GM12872 (cell line): ENCODE results near the gene OR2B2.

ENCODE experiments used
- CTCF ChIP-seq: IDR thresholded peaks from 3 replicates; pipeline ENCODE4 v1.5.1; 2011; ENCODE audit warnings: low read depth, mild to moderate bottlenecking, low read length, moderate library complexity; ENCODE audit not compliant: insufficient read depth

Gene OR2B2

GRCh38 chr6:27862396-27863066 is 49.7 kb downstream of the OR2B2 start:
- TF ChIP-seq CTCF: no peak

- no peak for TF ChIP-seq CTCF
These were observed 50.3 kb downstream of the OR2B2 start for GRCh38 chr6:27861861-27862260.

- TF ChIP-seq CTCF: no peak
These were observed 50.8 kb downstream of the OR2B2 start for GRCh38 chr6:27861276-27861840.
